Upper lobe of left lung (tissue), 6 donors: ENCODE results near the gene C11orf24. TPM values are rescaled to one million over a fixed set of nuclear protein-coding genes. Genes with fewer than 3 reads are reported as not detected.
A peak's percentile ranks its signal among the peaks of the same experiment; 100 is the strongest.

Experiments
- ATAC-seq, 2 donors: fragments of 200-7000 bp; cut with Tn5 transposase; one replicate each; pipeline ENCODE4 v1.9.1; 2022; ENCODE audit warnings: mild to moderate bottlenecking in 2 of 2, moderate library complexity in 2 of 2; ENCODE audit not compliant: low FRiP score in 2 of 2
- DNase-seq, 2 donors: peaks; one replicate each; pipeline ENCODE4 v3.0.0-alpha.2; 2019 to 2020
- H3K27ac ChIP-seq, 4 donors: fragments of 200-600 bp; sonication (generic); one replicate each; pipeline ENCODE4 v1.5.1; 2016 to 2019
- H3K27me3 ChIP-seq, 4 donors: fragments of 200-600 bp; sonication (generic); one replicate each; pipeline ENCODE4 v1.5.1; 2017 to 2019
- H3K36me3 ChIP-seq, 4 donors: fragments of 200-600 bp; sonication (generic); one replicate each; pipeline ENCODE4 v1.5.1; 2016 to 2019
- H3K4me1 ChIP-seq, 4 donors: fragments of 200-600 bp; sonication (generic); one replicate each; pipeline ENCODE4 v1.5.1; 2018 to 2019
- H3K4me3 ChIP-seq, 4 donors: fragments of 200-600 bp; sonication (generic); one replicate each; pipeline ENCODE4 v1.5.1; 2017 to 2019; ENCODE audit warnings: mild to moderate bottlenecking in 2 of 4, moderate library complexity in 1 of 4
- H3K9me3 ChIP-seq, 4 donors: fragments of 200-600 bp; sonication (generic); one replicate each; pipeline ENCODE4 v1.5.1; 2018 to 2019
- EP300 ChIP-seq, 4 donors: sonication (generic); formaldehyde crosslinking; IDR thresholded peaks; one replicate each; pipeline ENCODE4 v1.5.1; 2017; ENCODE audit warnings: antibody characterized with exemption in 4 of 4, control low read depth in 2 of 4
- POLR2A ChIP-seq, 4 donors: fragments of 450-650 bp; IDR thresholded peaks; one replicate each; pipeline ENCODE4 v1.5.1; 2016 to 2017; ENCODE audit warnings: antibody characterized with exemption in 4 of 4, mild to moderate bottlenecking in 2 of 4
- POLR2AphosphoS5 ChIP-seq, 2 donors: sonication (generic); formaldehyde crosslinking; IDR thresholded peaks; one replicate each; pipeline ENCODE4 v1.5.1; 2017; ENCODE audit warnings: antibody characterized with exemption in 2 of 2
- WGBS, 2 donors: methylation state at CpG; one replicate each; pipeline ENCODE4 v1.1.5; 2017 to 2018; 5-methylcytosine and 5-hydroxymethylcytosine counted together
- total RNA-seq, 6 donors: library from RNA; depleted of rRNA in 4 of 6; stranded (reverse); fragments of >200 nt in 4 of 6; gene quantifications; one replicate each; pipeline versions ENCODE4 v1.1.0 to v1.2.1, GENCODE V29; 2016 to 2021
- TF ChIP-seq, protein P1 (sequence below), 6 experiments: fragments of 450-650 bp in 4 of 6; fragments of 200-600 bp in 2 of 6; sonication (generic) in 2 of 6; IDR thresholded peaks; one replicate each; pipeline ENCODE4 v1.5.1; 2016 to 2019; ENCODE audit warnings: antibody characterized with exemption in 6 of 6
- donor health status: DM: no; HTN: no; CAD: no; lungs with moderate emphysema.
- donor health status: DM: no; HTN: yes; CAD: no; lungs with severe emphysema.

C11orf24 gene
- total RNA-seq, 6 donors from 2014 or later = 13.9 to 37.5 (median 24.0) TPM

DNA sequence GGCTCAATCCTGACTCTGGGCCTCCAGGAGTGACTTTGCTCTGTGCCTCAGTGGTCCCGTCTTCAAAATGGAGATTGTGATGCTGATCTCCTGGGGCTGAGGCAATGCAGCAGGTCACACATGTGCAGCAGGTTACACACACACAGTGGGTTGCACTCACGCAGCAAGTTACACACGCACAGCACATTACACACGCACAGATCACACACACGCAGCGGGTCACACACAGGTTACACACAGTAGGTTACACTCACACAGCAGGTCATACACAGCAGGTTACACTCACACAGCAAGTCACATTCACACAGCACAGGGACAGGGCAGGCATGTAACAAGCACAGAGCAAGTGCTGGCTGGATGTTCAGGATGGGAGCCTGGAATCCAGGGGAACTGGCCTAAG is 11.3 kb downstream of the C11orf24 start:
- Histone ChIP-seq H3K4me1 (peaks cover 4 to 10% (median 9%) of the 10 kb centered on the region in 4 donors), H3K27ac (no peak overlapping the region), H3K9me3 (no peaks in the 10 kb centered on the region), H3K4me3 (no peak overlapping the region), H3K27me3 (no peaks in the 10 kb centered on the region), H3K36me3 (peaks cover 14 to 48% (median 42%) of the 10 kb centered on the region in 4 donors)
- no peak for TF ChIP-seq EP300 (IDR thresholded peaks at IDR 0.05)
- TF ChIP-seq, protein P1, sequence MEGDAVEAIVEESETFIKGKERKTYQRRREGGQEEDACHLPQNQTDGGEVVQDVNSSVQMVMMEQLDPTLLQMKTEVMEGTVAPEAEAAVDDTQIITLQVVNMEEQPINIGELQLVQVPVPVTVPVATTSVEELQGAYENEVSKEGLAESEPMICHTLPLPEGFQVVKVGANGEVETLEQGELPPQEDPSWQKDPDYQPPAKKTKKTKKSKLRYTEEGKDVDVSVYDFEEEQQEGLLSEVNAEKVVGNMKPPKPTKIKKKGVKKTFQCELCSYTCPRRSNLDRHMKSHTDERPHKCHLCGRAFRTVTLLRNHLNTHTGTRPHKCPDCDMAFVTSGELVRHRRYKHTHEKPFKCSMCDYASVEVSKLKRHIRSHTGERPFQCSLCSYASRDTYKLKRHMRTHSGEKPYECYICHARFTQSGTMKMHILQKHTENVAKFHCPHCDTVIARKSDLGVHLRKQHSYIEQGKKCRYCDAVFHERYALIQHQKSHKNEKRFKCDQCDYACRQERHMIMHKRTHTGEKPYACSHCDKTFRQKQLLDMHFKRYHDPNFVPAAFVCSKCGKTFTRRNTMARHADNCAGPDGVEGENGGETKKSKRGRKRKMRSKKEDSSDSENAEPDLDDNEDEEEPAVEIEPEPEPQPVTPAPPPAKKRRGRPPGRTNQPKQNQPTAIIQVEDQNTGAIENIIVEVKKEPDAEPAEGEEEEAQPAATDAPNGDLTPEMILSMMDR (IDR thresholded peaks at IDR 0.05) = no peak
- no peak for TF ChIP-seq POLR2A (IDR thresholded peaks at IDR 0.05)
- TF ChIP-seq POLR2AphosphoS5 (IDR thresholded peaks at IDR 0.05) = no peak
- 99 to 100% methylated on average over 5 to 6 of the region's 6 CpGs for WGBS, 2 donors
- DNase-seq (no peak), ATAC-seq (no peak)

DNA sequence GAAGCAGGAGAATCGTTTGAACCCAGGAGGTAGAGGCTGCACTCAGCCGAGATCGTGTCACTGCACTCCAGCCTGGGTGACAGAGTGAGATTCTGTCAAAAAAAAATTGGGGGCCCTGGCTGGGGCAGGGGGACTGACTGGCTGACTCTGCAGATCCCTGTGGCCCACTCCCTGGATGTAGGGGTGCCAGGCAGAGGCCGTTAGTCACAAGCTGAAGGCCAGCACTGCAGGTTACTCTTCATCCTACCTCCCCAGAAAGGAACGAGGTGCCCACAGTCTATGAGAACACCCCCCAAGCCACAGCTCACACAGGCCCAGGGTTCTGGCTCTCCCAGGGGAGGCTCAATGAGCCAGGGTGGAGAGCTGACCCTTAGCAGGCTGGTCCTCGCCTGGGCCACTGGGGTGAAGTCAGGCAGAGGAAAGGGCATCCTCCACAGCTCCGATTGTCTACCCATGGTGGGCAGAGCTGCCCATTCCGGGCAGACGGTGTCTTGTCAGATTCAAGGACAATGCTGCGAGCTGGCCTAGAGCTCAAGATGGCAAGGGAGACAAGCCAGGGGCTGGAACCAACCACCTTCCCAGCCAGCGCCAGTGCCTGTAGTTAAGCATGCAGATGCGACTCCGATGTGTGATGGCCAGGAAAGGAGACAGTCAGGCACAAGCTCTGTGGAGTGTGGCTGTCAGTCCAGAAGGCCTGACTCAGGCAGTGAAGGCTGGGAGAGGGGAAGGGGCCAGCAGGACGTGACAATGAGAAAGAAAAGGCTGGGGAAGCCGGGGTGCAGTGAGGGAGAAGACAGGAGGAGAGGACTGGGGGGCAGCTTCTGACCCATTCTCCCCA is 12.4 kb downstream of the C11orf24 start:
- TF ChIP-seq EP300 (IDR thresholded peaks at IDR 0.05) = no peak
- peak overlapping the region in 1 of 4 donors; percentile 1 for H3K27ac ChIP-seq
- peaks cover 11 to 39% (median 34%) of the 10 kb centered on the region in 4 donors for H3K36me3 ChIP-seq
- H3K27me3 ChIP-seq = no peaks in the 10 kb centered on the region
- H3K4me3 ChIP-seq = no peak overlapping the region
- H3K9me3 ChIP-seq = no peaks in the 10 kb centered on the region
- H3K4me1 ChIP-seq = peaks cover 4 to 10% (median 9%) of the 10 kb centered on the region in 4 donors
- DNase-seq (no peak), ATAC-seq (no peak)
- WGBS, 2 donors = 87 to 90% methylated on average over 10 to 12 of the region's 15 CpGs

DNA sequence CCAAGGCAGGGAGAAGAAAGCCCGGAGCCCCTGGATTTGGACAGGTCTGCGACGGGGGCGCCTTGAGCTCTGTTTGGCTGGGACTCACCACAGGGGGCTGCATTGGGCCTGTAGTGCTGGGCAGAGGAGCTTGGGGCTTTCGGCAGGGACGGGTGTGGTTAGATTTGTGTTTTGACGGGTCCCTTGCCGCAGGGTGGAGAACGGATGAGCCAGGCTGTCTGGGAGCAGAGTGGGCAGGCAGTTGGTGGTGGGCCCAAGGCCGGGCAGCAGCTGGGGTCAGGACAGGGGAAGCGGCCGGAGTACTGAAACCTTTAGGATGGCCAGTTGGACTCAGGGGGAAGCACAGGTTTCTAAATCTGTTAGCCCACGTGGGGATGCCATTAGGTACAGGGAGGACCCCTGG is 13.4 kb downstream of the C11orf24 start:
- Histone ChIP-seq H3K4me1 (peaks cover 4 to 12% (median 9%) of the 10 kb centered on the region in 4 donors), H3K27me3 (no peaks in the 10 kb centered on the region), H3K4me3 (no peak overlapping the region), H3K9me3 (no peaks in the 10 kb centered on the region), H3K27ac (no peak overlapping the region), H3K36me3 (peaks cover 8 to 30% (median 26%) of the 10 kb centered on the region in 4 donors)
- 94 to 96% methylated on average over 4 to 13 of the region's 13 CpGs for WGBS, 2 donors
- TF ChIP-seq POLR2A (IDR thresholded peaks at IDR 0.05) (no peak), POLR2AphosphoS5 (IDR thresholded peaks at IDR 0.05) (no peak), EP300 (IDR thresholded peaks at IDR 0.05) (no peak)
- TF ChIP-seq, protein P1 (IDR thresholded peaks at IDR 0.05) = no peak
- no peak for DNase-seq
- ATAC-seq = no peak

DNA sequence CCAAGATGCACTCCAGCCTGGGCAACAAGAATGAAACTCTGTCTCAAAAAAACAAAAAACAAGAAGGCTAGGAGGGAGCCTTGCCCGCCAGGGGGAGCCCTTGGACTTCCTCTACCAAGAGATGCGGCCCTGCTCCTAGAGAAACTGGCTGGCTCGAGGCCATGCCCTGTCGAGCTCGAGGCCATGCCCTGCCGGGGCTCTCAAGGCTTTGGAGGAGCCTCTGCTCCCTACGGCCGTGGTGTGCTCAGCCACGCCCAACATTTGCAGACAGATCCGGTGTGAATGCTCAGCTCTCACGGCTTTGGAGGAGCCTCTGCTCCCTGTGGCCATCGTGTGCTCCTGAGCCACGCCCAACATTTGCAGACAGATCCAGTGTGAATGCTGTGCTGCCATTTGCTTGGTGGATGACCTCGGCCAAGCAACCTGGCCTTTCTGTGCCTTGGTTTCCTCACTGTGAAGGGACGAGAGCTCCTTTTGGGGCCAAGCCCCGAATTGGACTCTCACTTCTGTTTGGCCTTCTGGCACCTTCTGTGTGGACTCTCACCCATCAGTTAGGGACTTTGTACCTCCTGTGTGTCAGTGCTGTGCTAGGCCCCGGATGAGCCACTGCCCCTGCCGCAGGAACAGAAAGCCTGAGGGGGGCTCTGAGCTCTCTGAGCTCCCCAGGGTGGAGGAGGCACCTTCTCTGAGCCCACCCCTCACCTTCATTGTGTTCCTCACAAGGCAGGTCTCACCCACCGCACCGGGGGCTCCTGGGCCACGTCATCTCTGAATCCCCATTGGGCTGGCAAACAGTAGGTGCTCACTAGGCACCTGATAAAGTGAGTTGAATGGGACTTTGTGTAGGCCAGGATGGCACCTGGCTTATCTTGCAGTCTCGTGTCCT is 14.1 kb downstream of the C11orf24 start:
- Histone ChIP-seq H3K9me3 (no peaks in the 10 kb centered on the region), H3K27me3 (no peaks in the 10 kb centered on the region), H3K36me3 (peaks cover 6 to 23% (median 20%) of the 10 kb centered on the region in 4 donors), H3K4me3 (peak overlapping the region in 2 of 4 donors; percentile 22 to 25), H3K4me1 (peaks cover 4 to 15% (median 9%) of the 10 kb centered on the region in 4 donors), H3K27ac (no peak overlapping the region)
- ATAC-seq (peak; percentile 90 to 92), DNase-seq (peak; percentile 88 to 98)
- 42 to 44% methylated on average over 11 to 22 of the region's 22 CpGs for WGBS, 2 donors
- TF ChIP-seq EP300 (IDR thresholded peaks at IDR 0.05) (no peak), POLR2AphosphoS5 (IDR thresholded peaks at IDR 0.05) (peak in 1 of 2 donors; percentile 7), POLR2A (IDR thresholded peaks at IDR 0.05) (no peak)
- TF ChIP-seq, protein P1 (IDR thresholded peaks at IDR 0.05) = peak; percentile 74 to 95 (median 90)

DNA sequence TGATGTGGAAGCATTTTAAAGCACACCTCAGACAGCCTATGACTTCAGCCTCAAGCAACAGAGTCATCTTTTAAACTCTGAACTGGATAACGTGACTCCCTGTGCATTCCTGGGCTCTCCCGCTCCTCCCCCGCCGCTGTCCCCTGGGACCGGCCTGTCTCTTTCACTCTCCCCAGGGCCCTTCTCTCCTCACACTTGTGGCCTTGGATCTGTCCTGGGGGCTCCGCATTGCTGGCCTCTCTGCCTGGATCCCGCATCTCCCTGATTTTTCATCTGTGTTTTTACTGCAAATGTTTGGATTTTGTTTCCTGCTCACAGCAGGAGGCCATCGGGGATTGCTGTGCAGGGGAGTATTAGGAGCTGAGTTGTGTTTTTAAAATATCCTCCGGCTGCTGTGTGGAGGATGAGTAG is 15.4 kb downstream of the C11orf24 start:
- Histone ChIP-seq H3K4me3 (no peak overlapping the region), H3K36me3 (peaks cover 0 to 9% (median 6%) of the 10 kb centered on the region in 4 donors), H3K9me3 (no peaks in the 10 kb centered on the region), H3K27ac (no peak overlapping the region), H3K27me3 (no peaks in the 10 kb centered on the region), H3K4me1 (peaks cover 4 to 15% (median 9%) of the 10 kb centered on the region in 4 donors)
- no peak for TF ChIP-seq EP300 (IDR thresholded peaks at IDR 0.05)
- TF ChIP-seq, protein P1 (IDR thresholded peaks at IDR 0.05) = no peak
- no peak for TF ChIP-seq POLR2A (IDR thresholded peaks at IDR 0.05)
- no peak for TF ChIP-seq POLR2AphosphoS5 (IDR thresholded peaks at IDR 0.05)
- DNase-seq (no peak), ATAC-seq (no peak)
- 67 to 76% methylated on average over 9 of the region's 9 CpGs for WGBS, 2 donors
